Stimulated activated CD4-positive, alpha-beta T cell treated with anti-CD3 and anti-CD28 coated beads, Interleukin-15, amount 100 ng/mL, for 48 hours (primary cell): Measurements from ENCODE around the gene ABTB2.
A peak's percentile ranks its signal among the peaks of the same experiment; 100 is the strongest.
"Not testable (repeated sequence)": the region's sequence is repeated elsewhere in the genome, so short reads cannot be mapped to it uniquely, and the experiment has no call there.

Experiments
- DNase-seq, 2 donors: peaks; one replicate each; pipeline ENCODE4 v3.0.0-alpha.2; 2020; ENCODE audit warnings: low read depth in 2 of 2

The ABTB2 gene

GRCh38 chr11:34263441-34264091 is 94.2 kb downstream of the ABTB2 start:
- DNase-seq: no peak

GRCh38 chr11:34262531-34263081 is 95.2 kb downstream of the ABTB2 start:
- DNase-seq: no peak

GRCh38 chr11:34261820-34262219 is 96.0 kb downstream of the ABTB2 start:
- DNase-seq: no peak

- DNase-seq: no peak
These were observed 96.7 kb downstream of the ABTB2 start for GRCh38 chr11:34261095-34261494.

- no peak for DNase-seq
These were observed 97.7 kb downstream of the ABTB2 start for GRCh38 chr11:34260072-34260575.

- DNase-seq: no peak
These were observed 98.7 kb downstream of the ABTB2 start for GRCh38 chr11:34259087-34259486.

- DNase-seq: no peak
These were observed 101.2 kb downstream of the ABTB2 start for GRCh38 chr11:34256626-34257025.

- DNase-seq: no peak
These were observed 101.7 kb downstream of the ABTB2 start for GRCh38 chr11:34256150-34256549.

- no peak for DNase-seq
These were observed 102.7 kb downstream of the ABTB2 start for GRCh38 chr11:34255101-34255500.

- DNase-seq: no peak
These were observed 103.8 kb downstream of the ABTB2 start for GRCh38 chr11:34254011-34254410.

GRCh38 chr11:34252651-34253050 is 105.2 kb downstream of the ABTB2 start:
- DNase-seq: no peak

- DNase-seq: no peak
These were observed 105.8 kb downstream of the ABTB2 start for GRCh38 chr11:34252015-34252414.

GRCh38 chr11:34251589-34251980 is 106.2 kb downstream of the ABTB2 start:
- DNase-seq: no peak

- DNase-seq: peak; percentile 59 to 61
These were observed 106.8 kb downstream of the ABTB2 start for GRCh38 chr11:34250732-34251588.

GRCh38 chr11:34250211-34250610 is 107.6 kb downstream of the ABTB2 start:
- no peak for DNase-seq

- no peak for DNase-seq
These were observed 108.4 kb downstream of the ABTB2 start for GRCh38 chr11:34249439-34249838.

- not testable (repeated sequence) for DNase-seq
These were observed 111.3 kb downstream of the ABTB2 start for GRCh38 chr11:34246511-34246910.

GRCh38 chr11:34245041-34245440 is 112.8 kb downstream of the ABTB2 start:
- DNase-seq: no peak

GRCh38 chr11:34243600-34244464 is 114.0 kb downstream of the ABTB2 start:
- peak in 1 of 2 donors; percentile 53 for DNase-seq

GRCh38 chr11:34242037-34242625 is 115.7 kb downstream of the ABTB2 start:
- no peak for DNase-seq

- no peak for DNase-seq
These were observed 117.7 kb downstream of the ABTB2 start for GRCh38 chr11:34240150-34240494.
